Fibroblast of gingiva (primary cell): Measurements from ENCODE around the gene TUBB3.
A peak's percentile ranks its signal among the peaks of the same experiment; 100 is the strongest.
"Not testable (repeated sequence)": the region's sequence is repeated elsewhere in the genome, so short reads cannot be mapped to it uniquely, and the experiment has no call there.

Experiments used
- DNase-seq: peaks from one replicate; pipeline ENCODE4 v3.0.0-alpha.2; 2011; ENCODE audit warnings: low read depth

Gene TUBB3

DNA sequence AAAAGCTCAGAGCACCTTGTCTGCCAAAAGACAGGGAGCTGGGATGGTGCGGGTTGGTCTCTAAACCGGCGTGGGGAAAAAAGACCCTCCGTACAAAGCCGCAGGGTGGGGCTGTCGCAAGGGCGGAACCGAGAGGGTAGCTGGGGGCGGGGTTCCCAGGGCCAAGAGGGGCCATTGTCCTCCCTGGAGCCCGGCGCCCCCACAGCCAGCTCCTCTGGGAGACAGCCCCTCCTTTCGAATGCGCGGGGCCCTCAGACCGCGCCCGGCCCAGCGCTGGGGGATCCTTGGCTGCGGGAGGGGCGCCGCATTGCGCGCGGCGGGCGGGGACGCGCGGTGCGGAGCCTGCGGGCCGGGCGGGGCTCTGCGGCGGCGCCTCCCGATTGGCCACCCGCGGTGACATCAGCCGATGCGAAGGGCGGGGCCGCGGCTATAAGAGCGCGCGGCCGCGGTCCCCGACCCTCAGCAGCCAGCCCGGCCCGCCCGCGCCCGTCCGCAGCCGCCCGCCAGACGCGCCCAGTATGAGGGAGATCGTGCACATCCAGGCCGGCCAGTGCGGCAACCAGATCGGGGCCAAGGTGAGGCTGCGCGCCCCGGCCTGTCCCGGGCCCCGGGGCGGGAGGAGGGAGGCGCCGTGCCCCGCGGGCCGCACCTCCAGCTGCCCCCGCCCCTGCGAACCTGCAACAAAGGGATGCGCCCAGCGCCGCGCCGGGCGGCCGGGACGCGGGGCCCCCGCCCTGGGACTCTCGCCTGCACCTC lies at the start of gene TUBB3:
TUBB3 (plus strand) TSS at position 459 of the 756 bp plus-strand sequence; CDS start at position 519, 60 bp downstream.
- DNase-seq, result peak; percentile 86

DNA sequence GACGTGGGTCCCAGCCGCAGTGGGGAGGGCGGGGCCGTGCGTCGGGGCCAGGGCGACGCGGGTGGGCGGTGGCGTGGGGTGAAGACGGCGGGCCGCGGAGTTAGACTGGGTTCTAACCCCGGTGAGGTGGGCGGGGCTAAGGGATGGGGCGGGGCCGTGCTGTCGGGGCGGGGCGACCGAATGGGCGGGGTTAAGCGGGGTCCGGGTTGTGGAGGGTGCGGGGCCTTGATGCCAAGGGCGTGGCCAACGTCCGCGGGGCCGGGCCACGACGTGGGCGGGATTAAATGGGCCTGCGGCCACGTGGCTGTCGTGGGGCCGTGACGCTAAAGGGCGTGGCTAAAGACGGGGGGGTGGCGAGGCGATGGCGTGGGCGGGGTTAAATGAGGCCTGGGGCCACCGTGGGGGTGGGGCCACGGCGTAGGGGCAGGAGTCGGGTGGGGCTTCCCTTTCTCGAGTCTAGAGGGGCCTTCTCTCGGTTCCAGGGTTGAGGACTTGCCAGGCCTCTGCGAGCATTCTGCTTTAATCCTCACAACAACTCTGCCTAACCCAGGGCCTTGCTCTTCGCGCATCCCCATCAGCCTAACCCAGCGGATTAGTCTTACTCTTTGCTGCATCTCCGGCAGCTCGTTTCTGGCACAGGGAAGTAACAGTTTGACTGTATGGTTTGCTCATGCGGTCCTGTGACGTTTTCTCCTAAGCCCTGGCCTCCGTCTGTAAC lies 49.0 kb upstream of the TUBB3 start:
- DNase-seq, result peak; percentile 96

GRCh38 chr16:89879123-89879522 lies 44.0 kb upstream of the TUBB3 start:
- DNase-seq, result not testable (repeated sequence)

- no peak for DNase-seq
Observed at GRCh38 chr16:89880477-89881367, 42.4 kb upstream of the TUBB3 start.

- DNase-seq, result no peak
Observed at GRCh38 chr16:89881368-89881730, 41.8 kb upstream of the TUBB3 start.

DNA sequence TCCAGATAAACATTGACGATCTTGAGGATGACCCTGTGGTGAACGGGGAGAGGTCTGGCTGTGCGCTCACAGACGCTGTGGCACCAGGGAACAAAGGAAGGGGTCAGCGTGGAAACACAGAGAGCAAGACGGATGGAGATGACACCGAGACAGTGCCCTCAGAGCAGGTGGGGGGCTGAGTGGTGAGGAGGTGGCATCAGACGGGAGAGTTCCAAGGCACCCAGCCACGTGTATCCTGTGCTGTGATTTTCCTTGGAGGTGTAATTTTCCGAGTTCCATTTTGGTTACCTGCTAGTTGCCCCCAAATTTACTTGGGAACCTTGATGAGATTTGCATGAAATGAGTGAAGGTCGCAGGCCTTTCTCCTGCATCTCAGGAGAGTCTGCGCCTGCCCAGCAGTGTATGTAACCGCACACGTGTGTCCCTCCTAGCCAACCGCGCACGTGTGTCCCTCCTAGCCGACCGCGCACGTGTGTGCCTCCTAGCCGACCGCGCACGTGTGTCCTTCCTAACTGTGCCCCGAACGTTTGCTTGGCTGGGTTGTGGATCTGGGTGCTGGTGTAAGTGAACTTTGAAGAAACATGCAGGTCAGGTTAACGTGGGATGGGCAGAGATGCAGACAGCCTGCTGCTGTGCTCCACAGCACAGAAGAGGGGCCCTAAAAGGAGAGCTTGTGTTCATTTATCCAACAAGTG lies 39.6 kb upstream of the TUBB3 start:
- no peak for DNase-seq

DNA sequence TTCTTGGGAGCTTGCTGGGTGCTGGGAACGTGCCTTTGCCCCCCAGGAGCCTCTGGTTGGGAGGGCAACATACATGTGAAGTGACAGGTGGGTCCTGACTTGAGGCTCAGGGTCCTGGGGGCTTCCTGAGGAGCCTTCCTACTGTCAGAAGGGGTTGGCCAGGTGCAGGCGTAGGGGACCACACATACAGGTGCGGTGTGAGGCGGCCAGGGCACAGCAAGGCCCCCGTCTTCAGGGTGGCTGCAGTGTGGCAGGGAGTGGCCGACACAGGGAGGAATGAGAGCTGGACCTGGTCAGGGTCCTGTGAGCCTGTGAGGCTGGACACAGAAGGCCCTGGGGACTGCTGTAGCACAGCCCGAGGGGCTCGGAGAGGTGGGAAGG lies 39.1 kb upstream of the TUBB3 start:
- DNase-seq, result no peak

- DNase-seq, result no peak
Observed at GRCh38 chr16:89887243-89887642, 35.9 kb upstream of the TUBB3 start.

DNA sequence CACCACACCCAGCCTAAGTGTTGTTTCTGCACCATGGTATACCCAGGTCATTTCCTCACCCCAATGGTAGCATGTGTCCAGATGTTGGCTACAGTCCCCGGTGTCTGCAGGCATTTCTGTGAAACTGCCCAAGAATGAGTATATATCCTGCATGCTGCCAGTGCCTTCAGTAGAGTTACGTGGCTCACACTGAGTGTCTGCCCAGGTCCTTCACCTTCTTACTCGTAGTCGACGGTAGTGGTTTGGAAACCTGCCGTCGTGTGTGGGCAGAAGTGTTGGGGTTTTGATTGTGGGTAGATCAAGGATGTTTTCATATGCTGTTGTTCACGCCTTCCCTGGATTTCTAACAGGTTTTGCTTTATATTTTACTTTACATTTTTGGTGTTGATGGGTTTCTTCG lies 32.9 kb upstream of the TUBB3 start:
- DNase-seq, result no peak

DNA sequence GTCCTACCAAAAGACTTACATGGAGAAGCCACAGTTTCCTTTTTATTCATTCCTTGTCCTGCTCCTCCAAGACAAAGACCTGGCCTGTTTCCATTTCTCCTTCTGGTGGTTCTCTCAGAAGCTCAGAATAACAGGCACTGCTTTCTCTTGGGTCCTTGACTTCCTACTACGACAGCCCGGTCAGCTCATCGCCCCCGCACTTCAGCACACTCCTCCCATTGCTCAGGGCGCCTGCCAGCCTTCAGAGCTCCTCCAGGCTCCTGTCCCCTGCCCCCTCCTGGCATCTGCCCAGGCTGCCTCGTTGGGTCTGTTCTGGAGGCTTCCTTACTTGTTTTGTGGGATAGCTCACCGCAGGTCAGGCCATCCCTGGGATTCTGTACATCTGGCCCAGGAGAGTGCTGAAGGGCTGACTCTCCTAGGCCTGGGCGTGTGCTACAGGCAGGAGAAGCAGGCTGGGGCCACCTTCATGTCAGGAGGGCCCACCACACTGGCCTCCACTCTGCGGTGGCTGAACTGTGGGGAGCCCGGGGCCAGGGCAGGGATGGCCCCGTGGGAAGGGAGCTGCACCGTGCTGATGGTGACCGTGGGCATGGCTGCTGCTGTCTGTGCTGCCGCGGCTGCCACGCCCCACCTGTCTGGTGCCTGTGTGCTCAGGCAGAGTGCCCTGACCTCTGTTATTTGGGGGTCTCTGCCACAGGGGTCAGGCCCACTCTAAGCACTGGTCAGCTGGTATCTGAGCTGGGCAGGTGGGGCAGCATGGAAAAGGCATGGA lies 32.1 kb upstream of the TUBB3 start:
- no peak for DNase-seq

- DNase-seq, result no peak
Observed at GRCh38 chr16:89892055-89892630, 31.0 kb upstream of the TUBB3 start.

DNA sequence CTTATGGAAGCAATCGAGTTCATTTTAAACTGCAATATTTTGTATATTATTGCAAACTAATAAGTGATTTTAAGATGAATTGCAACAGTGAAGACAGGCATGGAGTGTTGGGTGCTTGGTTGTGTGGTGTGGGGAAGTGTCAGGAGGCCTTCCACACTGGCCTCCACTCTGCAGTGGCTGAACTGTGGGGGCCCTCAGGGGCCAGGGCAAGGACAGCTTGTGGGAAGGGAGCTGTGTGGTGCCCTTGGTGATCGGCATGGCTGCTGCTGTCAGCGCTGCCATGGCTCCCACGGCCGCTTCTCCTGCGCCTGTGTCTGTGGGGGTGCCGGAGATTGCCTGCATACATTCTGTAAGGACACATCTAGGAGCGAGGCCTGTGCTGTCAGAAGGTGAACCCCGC lies 30.5 kb upstream of the TUBB3 start:
- DNase-seq, result no peak

- no peak for DNase-seq
Observed at GRCh38 chr16:89893642-89894548, 29.2 kb upstream of the TUBB3 start.

- no peak for DNase-seq
Observed at GRCh38 chr16:89895482-89896250, 27.5 kb upstream of the TUBB3 start.

DNA sequence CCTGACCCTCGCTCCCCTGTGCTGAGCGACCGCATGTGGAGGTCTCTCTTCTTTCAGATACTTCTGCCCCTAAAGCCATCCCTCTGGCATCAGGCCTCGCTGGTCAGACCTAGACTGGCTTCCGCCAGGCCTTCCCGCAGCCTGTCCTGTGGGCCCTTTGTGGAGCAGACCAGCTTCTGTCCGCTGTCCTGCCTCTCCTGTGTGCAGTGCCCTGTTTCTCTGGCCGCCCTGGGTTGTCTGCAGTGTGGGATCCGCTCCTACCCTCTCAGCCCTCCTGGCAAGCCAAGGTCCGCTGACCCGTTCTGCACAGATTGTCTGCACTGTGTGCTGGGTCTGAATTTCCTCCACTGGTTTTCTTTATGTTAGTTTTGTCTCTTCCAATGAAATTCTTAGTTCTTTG lies 25.9 kb upstream of the TUBB3 start:
- no peak for DNase-seq

GRCh38 chr16:89898201-89898967 lies 24.8 kb upstream of the TUBB3 start:
- DNase-seq, result no peak

GRCh38 chr16:89899879-89900481 lies 23.2 kb upstream of the TUBB3 start:
- no peak for DNase-seq

- no peak for DNase-seq
Observed at GRCh38 chr16:89900885-89901284, 22.3 kb upstream of the TUBB3 start.
